ENCODE measurements around the gene DMAC2L. TPM values are rescaled to one million over a fixed set of nuclear protein-coding genes. Genes with fewer than 3 reads are reported as not detected.

DMAC2L gene
- total and polyA plus RNA-seq, 10 of the 15 experiments (the other 5 are each of a cell fraction or from before 2014, with no cell fraction given): 9.5 to 76.3 (median 28.2) TPM

GRCh38 chr14:50311972-50312733 lies at the start of gene DMAC2L, which contains the start of gene L2HGDH (continued):
- no peak for TF ChIP-seq EP300 (IDR thresholded peaks at IDR 0.05; ENCODE audit: borderline replicate concordance in 1 of 2, control insufficient read depth in 1 of 2, low read depth in 2 of 2, low read length in 2 of 2)
- no peak for TF ChIP-seq MEF2A (IDR thresholded peaks at IDR 0.05; ENCODE audit: insufficient read depth, low read depth, low read length)
- no peak; the same call in 1 of the 2 replicates for TF ChIP-seq TARDBP (IDR thresholded peaks at IDR 0.05; ENCODE audit: borderline replicate concordance)
- TF ChIP-seq ELK1 (IDR thresholded peaks at IDR 0.05; ENCODE audit: low read depth, low read length): no peak
- TF ChIP-seq CBX5 (IDR thresholded peaks at IDR 0.05; ENCODE audit: low read depth): no peak

- no peak overlapping the region for H2AFZ ChIP-seq (ENCODE audit: control insufficient read depth, low read depth, low read length)
- H3K36me3 ChIP-seq (ENCODE audit: control insufficient read depth in 2 of 2, insufficient read depth in 2 of 2, low read length in 1 of 2): no peaks in the 10 kb centered on the region
- H3K4me2 ChIP-seq (ENCODE audit: control insufficient read depth, insufficient read depth): no peak overlapping the region
- WGBS (ENCODE audit: insufficient coverage, insufficient replicate concordance, low lambda C conversion rate, missing lambda C conversion rate): 85% methylated on average over 2 of the region's 2 CpGs
- ATAC-seq (no peak), FAIRE-seq (no peak), DNase-seq (ENCODE audit: low read depth, low spot score) (no peak)
- RAD21 ChIA-PET (ENCODE audit: unreplicated experiment): no interaction called here
- no peaks in the 10 kb centered on the region for H4K20me1 ChIP-seq (ENCODE audit: control insufficient read depth, insufficient read depth)
- no peaks in the 10 kb centered on the region for H3K4me1 ChIP-seq (ENCODE audit: control insufficient read depth, insufficient read depth, low read length)
- CTCF ChIA-PET: interaction anchor here (0.6 to 1.2 kb wide), 3 partner anchors 23 to 567 kb away, joined by 3 to 5 read pairs (median 4); no protein-coding TSS in a partner anchor
- no peaks in the 10 kb centered on the region for H3K9me3 ChIP-seq (replicated peaks; ENCODE audit: control insufficient read depth, insufficient read depth, low read length)
- H3K4me3 ChIP-seq: no peak overlapping the region
- POLR2A ChIA-PET: interaction anchor here (0.6 to 1.5 kb wide), 2 partner anchors 52 to 383 kb away, joined by 3 to 5 read pairs; no protein-coding TSS in a partner anchor
- no TSS peak for BruUV-seq (replicated peaks)
- intact Hi-C loops (cut with micrococcal nuclease; ENCODE audit: unreplicated experiment): no loop called here
- H3K27ac ChIP-seq (ENCODE audit: control insufficient read depth, insufficient read depth): no peak overlapping the region
- SMC1A ChIA-PET (ENCODE audit: uncharacterized antibody, unreplicated experiment): interaction anchor here (0.9 to 1.2 kb wide), 4 partner anchors 8 to 256 kb away, joined by 3 to 4 read pairs (median 3); no protein-coding TSS in a partner anchor
- in situ Hi-C loops (cut with MboI): no loop called here
- H3K9ac ChIP-seq (ENCODE audit: control insufficient read depth, insufficient read depth, low read length): no peak overlapping the region
- H3K79me2 ChIP-seq (ENCODE audit: control insufficient read depth, insufficient read depth, low read length): no peaks in the 10 kb centered on the region
- no peaks in the 10 kb centered on the region for H3K27me3 ChIP-seq (replicated peaks in 1 of 2; ENCODE audit: control insufficient read depth in 2 of 2, insufficient read depth in 2 of 2, low read length in 1 of 2)
- TF ChIP-seq EZH2 (IDR thresholded peaks at IDR 0.05; ENCODE audit: borderline replicate concordance, control insufficient read depth, low read depth, low read length) (no peak), SP1 (IDR thresholded peaks at IDR 0.05; ENCODE audit: low read depth, low read length) (no peak), RB1 (IDR thresholded peaks at IDR 0.05; ENCODE audit: borderline replicate concordance) (no peak), IKZF1 (conservative IDR thresholded peaks at IDR 0.05) (no peak), JUND (IDR thresholded peaks at IDR 0.05; ENCODE audit: low read depth, low read length) (no peak), HCFC1 (IDR thresholded peaks at IDR 0.05; ENCODE audit: low read length) (no peak), JUNB (IDR thresholded peaks at IDR 0.05) (no peak), YY1 (IDR thresholded peaks at IDR 0.05; ENCODE audit: low read depth, low read length) (no peak), POU2F2 (IDR thresholded peaks at IDR 0.05; ENCODE audit: borderline replicate concordance, low read depth, low read length) (no peak), SPI1 (IDR thresholded peaks at IDR 0.05; ENCODE audit: borderline replicate concordance, insufficient read depth, low read depth, low read length) (no peak), CTCF (IDR thresholded peaks at IDR 0.05 in 2 of 3, conservative IDR thresholded peaks at IDR 0.05 in 1 of 3; ENCODE audit: control insufficient read depth in 2 of 3, extremely low read depth in 1 of 3, insufficient read depth in 1 of 3, low read depth in 3 of 3, low read length in 3 of 3) (no peak)
Measured at GRCh38 chr14:50262865-50263264, 49.3 kb upstream of the DMAC2L start.
